HCT116 (cell line): ENCODE data around the gene THEM4.
"Not testable (repeated sequence)": the region's sequence is repeated elsewhere in the genome, so short reads cannot be mapped to it uniquely, and the experiment has no call there.

Experiments
- CEBPB ChIP-seq: IDR thresholded peaks from 2 replicates; pipeline ENCODE4 v1.6.1; 2012; ENCODE audit warnings: low read depth
- ELF1 ChIP-seq: IDR thresholded peaks from 2 replicates; pipeline ENCODE4 v1.6.1; 2012; ENCODE audit warnings: low read depth, borderline replicate concordance
- EZH2 ChIP-seq: fragments of 200-600 bp; sonication (generic); IDR thresholded peaks from 2 replicates; pipeline ENCODE4 v1.6.1; 2017; ENCODE audit warnings: antibody characterized with exemption, mixed run types
- JUND ChIP-seq: IDR thresholded peaks from 2 replicates; pipeline ENCODE4 v1.6.1; 2012
- POLR2A ChIP-seq: IDR thresholded peaks from 2 replicates; pipeline ENCODE4 v1.7.0; 2011; ENCODE audit warnings: borderline replicate concordance; ENCODE audit not compliant: insufficient read depth, insufficient read length; ENCODE audit errors: extremely low read depth
- POLR2AphosphoS5 ChIP-seq: IDR thresholded peaks from 2 replicates; pipeline ENCODE4 v1.6.1; 2011; ENCODE audit warnings: mild to moderate bottlenecking, low read depth, low read length, moderate library complexity
- RAD21 ChIP-seq: IDR thresholded peaks from 2 replicates; pipeline ENCODE4 v1.6.1; 2012; ENCODE audit warnings: low read depth, mild to moderate bottlenecking
- SP1 ChIP-seq: IDR thresholded peaks from 2 replicates; pipeline ENCODE4 v1.6.1; 2012; ENCODE audit warnings: low read depth
- TCF7L2 ChIP-seq: IDR thresholded peaks from 2 replicates; pipeline ENCODE4 v1.7.0; 2011; ENCODE audit warnings: borderline replicate concordance, inconsistent platforms; ENCODE audit not compliant: insufficient read depth, insufficient read length; ENCODE audit errors: extremely low read depth
- YY1 ChIP-seq: IDR thresholded peaks from 2 replicates; pipeline ENCODE4 v1.6.1; 2011; ENCODE audit warnings: low read length, low read depth, moderate library complexity, mild to moderate bottlenecking; ENCODE audit not compliant: insufficient replicate concordance; ENCODE audit errors: extremely low read depth
- TF ChIP-seq, protein P1 (sequence below), 3 experiments: fragments of 200-600 bp in 1 of 3; sonication (generic) in 1 of 3; IDR thresholded peaks in 2 of 3; conservative IDR thresholded peaks in 1 of 3; 2 replicates each; pipeline ENCODE4 v1.5.1; 2012 to 2017; ENCODE audit warnings: low read depth in 2 of 3, low read length in 2 of 3, antibody characterized with exemption in 1 of 3, borderline replicate concordance in 1 of 3, control low read depth in 1 of 3, mild to moderate bottlenecking in 1 of 3, mixed read lengths in 1 of 3, mixed run types in 1 of 3, moderate library complexity in 1 of 3; ENCODE audit not compliant: insufficient read depth in 1 of 3
- TF ChIP-seq, protein P2 (sequence below): IDR thresholded peaks from 2 replicates; pipeline ENCODE4 v1.6.1; 2012

DNA sequence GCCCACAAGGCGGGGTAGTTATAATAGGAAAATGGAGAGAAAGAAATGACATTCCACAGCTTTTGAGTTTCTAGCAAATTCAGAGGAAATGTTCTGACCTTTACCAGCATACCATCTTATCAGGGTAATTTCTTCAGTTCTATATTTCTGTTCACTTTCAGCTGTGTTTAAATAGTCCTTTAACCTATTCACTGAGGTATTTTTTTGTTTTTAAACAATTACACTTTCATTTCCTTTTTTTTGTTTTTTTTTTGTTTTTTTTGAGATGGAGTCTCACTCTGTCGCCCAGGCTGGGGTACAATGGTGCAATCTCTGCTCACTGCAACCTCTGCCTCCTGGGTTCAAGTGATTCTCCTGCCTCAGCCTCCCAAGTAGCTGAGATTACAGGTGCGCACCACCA lies 24.9 kb downstream of the THEM4 start:
- not testable (repeated sequence) for TF ChIP-seq POLR2AphosphoS5, JUND, CEBPB, EZH2, POLR2A, YY1, TCF7L2, RAD21, ELF1, SP1
- TF ChIP-seq, protein P1, sequence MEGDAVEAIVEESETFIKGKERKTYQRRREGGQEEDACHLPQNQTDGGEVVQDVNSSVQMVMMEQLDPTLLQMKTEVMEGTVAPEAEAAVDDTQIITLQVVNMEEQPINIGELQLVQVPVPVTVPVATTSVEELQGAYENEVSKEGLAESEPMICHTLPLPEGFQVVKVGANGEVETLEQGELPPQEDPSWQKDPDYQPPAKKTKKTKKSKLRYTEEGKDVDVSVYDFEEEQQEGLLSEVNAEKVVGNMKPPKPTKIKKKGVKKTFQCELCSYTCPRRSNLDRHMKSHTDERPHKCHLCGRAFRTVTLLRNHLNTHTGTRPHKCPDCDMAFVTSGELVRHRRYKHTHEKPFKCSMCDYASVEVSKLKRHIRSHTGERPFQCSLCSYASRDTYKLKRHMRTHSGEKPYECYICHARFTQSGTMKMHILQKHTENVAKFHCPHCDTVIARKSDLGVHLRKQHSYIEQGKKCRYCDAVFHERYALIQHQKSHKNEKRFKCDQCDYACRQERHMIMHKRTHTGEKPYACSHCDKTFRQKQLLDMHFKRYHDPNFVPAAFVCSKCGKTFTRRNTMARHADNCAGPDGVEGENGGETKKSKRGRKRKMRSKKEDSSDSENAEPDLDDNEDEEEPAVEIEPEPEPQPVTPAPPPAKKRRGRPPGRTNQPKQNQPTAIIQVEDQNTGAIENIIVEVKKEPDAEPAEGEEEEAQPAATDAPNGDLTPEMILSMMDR (IDR thresholded peaks at IDR 0.05 in 2 of 3, conservative IDR thresholded peaks at IDR 0.05 in 1 of 3; ENCODE audit: borderline replicate concordance in 1 of 3, insufficient read depth in 1 of 3, low read depth in 2 of 3, low read length in 2 of 3), result not testable (repeated sequence)
- TF ChIP-seq, protein P2, sequence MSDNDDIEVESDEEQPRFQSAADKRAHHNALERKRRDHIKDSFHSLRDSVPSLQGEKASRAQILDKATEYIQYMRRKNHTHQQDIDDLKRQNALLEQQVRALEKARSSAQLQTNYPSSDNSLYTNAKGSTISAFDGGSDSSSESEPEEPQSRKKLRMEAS, result not testable (repeated sequence)
